Panc1 (cell line): ENCODE measurements around the gene LIMK1.
"Not testable (repeated sequence)": the region's sequence is repeated elsewhere in the genome, so short reads cannot be mapped to it uniquely, and the experiment has no call there.

Experiments
- POLR2AphosphoS5 ChIP-seq: IDR thresholded peaks from 2 replicates; pipeline ENCODE4 v1.6.1; 2012; ENCODE audit warnings: mild to moderate bottlenecking, low read depth, low read length, moderate library complexity
- SIN3A ChIP-seq: IDR thresholded peaks from 2 replicates; pipeline ENCODE4 v1.6.1; 2012; ENCODE audit warnings: low read depth, mild to moderate bottlenecking, low read length, moderate library complexity, borderline replicate concordance; ENCODE audit not compliant: insufficient read depth
- TF ChIP-seq, protein P1 (sequence below): fragments of 450-650 bp; IDR thresholded peaks from 2 replicates; pipeline ENCODE4 v1.5.1; 2017; ENCODE audit warnings: mild to moderate bottlenecking
- TF ChIP-seq, protein P2 (sequence below), 2 experiments: IDR thresholded peaks; 2 replicates each; pipeline ENCODE4 v1.6.1; 2011 to 2012; ENCODE audit warnings: low read depth in 2 of 2, control low read depth in 1 of 2, low read length in 1 of 2, mild to moderate bottlenecking in 1 of 2, moderate library complexity in 1 of 2; ENCODE audit not compliant: insufficient read depth in 1 of 2

DNA sequence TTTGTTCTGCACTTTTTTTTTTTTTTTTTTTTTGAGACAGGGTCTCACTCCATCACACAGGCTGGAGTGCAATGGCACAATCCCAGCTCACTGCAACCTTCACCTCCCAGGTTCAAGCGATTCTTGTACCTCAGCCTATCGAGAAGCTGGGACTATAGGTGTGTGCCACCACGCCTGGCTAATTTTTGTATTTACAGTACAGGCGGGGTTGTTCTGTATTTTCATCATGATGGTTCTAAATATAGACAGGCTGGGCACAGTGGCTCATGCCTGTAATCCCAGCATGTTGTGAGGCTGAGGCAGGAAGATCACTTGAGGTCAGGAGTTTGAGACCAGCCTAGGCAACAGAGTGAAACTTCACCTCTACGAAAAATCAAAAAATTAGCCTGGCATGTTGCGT, 83.7 kb downstream of the LIMK1 start:
- TF ChIP-seq, protein P1, sequence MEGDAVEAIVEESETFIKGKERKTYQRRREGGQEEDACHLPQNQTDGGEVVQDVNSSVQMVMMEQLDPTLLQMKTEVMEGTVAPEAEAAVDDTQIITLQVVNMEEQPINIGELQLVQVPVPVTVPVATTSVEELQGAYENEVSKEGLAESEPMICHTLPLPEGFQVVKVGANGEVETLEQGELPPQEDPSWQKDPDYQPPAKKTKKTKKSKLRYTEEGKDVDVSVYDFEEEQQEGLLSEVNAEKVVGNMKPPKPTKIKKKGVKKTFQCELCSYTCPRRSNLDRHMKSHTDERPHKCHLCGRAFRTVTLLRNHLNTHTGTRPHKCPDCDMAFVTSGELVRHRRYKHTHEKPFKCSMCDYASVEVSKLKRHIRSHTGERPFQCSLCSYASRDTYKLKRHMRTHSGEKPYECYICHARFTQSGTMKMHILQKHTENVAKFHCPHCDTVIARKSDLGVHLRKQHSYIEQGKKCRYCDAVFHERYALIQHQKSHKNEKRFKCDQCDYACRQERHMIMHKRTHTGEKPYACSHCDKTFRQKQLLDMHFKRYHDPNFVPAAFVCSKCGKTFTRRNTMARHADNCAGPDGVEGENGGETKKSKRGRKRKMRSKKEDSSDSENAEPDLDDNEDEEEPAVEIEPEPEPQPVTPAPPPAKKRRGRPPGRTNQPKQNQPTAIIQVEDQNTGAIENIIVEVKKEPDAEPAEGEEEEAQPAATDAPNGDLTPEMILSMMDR = not testable (repeated sequence)
- not testable (repeated sequence) for TF ChIP-seq POLR2AphosphoS5, SIN3A
- TF ChIP-seq, protein P2, sequence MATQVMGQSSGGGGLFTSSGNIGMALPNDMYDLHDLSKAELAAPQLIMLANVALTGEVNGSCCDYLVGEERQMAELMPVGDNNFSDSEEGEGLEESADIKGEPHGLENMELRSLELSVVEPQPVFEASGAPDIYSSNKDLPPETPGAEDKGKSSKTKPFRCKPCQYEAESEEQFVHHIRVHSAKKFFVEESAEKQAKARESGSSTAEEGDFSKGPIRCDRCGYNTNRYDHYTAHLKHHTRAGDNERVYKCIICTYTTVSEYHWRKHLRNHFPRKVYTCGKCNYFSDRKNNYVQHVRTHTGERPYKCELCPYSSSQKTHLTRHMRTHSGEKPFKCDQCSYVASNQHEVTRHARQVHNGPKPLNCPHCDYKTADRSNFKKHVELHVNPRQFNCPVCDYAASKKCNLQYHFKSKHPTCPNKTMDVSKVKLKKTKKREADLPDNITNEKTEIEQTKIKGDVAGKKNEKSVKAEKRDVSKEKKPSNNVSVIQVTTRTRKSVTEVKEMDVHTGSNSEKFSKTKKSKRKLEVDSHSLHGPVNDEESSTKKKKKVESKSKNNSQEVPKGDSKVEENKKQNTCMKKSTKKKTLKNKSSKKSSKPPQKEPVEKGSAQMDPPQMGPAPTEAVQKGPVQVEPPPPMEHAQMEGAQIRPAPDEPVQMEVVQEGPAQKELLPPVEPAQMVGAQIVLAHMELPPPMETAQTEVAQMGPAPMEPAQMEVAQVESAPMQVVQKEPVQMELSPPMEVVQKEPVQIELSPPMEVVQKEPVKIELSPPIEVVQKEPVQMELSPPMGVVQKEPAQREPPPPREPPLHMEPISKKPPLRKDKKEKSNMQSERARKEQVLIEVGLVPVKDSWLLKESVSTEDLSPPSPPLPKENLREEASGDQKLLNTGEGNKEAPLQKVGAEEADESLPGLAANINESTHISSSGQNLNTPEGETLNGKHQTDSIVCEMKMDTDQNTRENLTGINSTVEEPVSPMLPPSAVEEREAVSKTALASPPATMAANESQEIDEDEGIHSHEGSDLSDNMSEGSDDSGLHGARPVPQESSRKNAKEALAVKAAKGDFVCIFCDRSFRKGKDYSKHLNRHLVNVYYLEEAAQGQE (IDR thresholded peaks at IDR 0.05; ENCODE audit: insufficient read depth in 1 of 2, low read depth in 2 of 2, low read length in 1 of 2) = not testable (repeated sequence)
